Fibroblast of upper back skin (primary cell): ENCODE results near the gene HELZ2.

Source experiments
- DNase-seq: peaks from one replicate; pipeline ENCODE4 v3.0.0-alpha.2; 2013

HELZ2 gene

DNA sequence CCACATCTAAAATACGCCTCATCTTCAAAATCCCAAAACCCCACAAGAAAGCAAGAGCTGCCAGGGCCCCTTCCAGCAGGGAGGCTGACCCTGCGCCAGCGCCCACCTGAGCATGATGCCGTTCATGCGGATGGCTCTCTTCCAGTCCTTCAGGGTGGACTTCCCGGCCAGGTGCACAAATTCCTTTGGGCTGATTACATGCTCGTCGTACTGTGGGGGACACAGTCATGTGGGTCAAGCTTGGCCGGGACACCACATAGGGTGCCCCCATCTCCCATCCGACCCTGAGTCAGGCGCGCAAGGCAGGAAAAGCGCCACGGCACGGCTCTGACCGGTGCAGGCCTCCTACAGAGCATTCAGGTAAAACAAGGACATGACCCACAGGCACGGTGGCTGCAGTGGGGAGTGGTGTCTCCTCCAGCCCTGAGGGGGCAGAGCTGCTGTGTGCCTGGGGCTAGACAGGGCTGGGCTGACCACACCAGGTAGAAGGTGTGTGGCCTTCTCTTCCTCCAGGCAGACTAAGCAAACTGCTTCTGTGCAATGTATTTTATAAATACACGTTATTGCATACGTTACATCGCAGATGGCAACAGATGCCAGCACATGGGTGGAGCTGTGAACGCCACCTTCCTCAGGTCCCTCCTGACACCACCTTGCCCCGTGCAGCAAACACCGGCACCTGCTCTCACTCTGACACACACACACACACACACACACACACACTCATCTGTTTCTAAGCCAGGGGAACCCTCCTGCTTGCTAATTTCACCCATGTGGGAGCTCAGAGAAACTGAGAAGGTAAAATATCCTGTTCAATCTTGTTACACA is 23.8 kb upstream of the HELZ2 start:
- DNase-seq: no peak

DNA sequence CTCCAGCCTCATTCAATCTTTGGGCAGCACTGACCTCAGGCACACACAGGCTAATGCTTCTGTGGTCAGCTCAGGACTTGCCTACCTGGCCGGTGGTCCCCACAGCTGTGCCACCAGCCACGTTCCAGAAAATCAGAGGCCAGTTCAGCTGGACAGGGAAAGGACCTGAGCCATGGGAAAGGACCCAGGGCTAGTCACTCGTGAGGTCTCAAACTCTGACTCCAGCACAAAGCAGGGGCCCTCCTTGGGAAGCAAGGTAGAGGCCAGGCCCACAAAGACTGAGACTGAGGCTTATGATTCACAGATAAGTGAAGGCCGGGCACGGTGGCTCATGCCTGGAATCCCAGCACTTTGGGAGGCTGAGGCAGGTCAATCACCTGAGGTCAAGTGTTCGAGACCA is 22.4 kb upstream of the HELZ2 start:
- no peak for DNase-seq

DNA sequence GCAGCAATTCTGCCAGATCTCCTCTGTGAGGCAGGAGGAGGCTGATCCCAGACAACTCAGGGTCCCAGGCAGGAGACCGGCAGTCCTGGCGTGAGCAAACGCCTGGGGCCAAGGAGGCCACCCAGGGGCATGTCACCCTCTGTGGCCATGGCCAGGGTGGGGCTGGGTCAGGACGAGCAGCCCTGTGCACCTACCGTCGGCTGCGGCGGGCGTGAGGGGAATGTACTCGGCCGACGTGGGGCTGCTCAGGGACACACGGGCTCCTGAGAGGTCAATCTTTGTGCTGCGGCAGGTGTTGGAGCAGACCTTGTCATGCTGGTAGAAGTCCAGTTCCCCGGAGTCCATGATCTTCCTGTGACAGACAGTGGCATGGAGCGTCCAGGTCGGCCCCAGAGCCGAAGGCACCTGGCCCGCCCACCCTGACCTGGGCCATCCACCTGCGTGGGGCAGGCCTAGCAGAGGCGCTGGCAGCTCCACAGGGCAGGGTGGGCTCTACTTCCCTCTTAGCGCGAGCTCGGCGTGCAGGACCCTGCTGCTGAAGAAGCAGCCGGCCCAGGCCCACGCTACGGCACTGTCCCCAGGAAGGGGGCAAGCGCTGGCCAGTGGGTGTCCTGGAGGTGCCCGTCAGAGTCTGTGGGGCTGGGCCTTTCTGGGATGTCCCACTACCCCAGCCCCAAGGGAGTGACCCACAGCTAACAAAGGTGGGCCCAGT is 21.5 kb upstream of the HELZ2 start:
- DNase-seq: no peak

DNA sequence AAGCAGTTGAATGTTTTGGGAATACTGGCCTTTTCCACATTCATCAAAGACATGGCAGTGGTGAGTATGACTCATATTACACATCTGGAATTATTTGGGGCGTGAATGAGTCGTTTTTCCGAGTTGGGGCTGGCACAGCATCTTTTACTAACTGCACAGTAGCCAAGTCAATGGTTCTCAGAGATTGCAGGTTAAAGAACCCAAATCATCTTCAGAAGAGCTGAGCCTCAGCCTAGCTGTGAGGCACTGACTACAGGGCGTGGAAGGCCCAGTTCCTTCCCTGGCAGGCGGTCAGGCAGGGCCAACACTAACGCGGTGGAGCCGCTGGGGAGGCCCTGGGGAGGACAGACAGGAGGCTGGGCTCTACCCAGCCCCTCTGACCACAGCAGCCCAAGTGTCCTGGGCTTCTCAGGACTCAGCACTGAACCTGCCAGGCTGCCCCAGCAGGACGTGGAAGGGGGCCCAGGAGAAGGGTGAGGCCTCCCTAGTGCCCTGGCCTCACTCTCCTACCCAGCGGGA is 20.1 kb upstream of the HELZ2 start:
- DNase-seq: peak; percentile 69

DNA sequence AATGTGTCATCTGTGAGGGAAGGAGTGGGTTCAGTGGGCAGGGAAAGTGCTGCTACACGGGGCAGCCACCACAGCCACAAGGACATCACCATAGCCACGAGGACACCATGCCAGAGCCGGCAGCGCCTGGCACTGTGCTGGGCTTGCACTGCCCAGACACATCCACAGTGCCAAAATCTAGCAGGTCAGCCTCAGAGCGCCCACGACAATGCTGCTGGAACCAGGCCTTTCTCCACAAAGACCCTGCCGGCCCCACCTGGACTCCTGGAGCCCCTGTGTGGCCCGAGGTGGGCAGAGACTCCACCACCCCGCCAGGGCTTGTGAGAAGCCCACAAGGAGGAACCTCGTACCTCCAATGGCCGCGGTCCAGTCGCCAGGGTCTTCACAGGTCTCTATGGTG is 18.6 kb upstream of the HELZ2 start:
- DNase-seq: no peak

DNA sequence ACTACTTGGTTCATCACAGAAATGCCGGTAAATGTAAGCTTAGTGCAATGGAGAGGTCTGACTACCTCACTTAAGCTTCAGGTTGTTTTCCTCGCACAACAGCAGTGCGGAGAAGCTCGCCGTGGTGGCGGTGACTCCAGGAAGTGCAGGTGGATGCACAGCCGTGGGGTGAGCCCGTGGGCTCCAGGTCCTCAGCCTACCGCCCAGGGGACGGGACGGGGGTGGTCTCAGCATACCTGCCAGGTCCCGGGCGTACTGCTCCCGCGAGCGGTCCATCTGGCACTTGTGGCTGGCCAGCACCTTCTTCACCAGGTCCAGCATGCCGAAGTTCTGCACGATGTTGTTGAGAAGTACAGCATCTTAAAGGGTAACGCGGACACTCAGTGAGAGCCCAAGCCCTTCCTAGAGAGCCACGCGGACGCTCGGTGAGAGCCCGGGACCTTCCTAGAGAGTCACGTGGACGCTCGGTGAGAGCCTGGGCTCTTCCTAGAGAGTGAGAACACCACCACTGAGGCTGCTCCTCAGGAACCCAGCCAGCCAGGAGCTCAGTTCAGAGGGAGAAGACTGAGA is 17.8 kb upstream of the HELZ2 start:
- DNase-seq: no peak

DNA sequence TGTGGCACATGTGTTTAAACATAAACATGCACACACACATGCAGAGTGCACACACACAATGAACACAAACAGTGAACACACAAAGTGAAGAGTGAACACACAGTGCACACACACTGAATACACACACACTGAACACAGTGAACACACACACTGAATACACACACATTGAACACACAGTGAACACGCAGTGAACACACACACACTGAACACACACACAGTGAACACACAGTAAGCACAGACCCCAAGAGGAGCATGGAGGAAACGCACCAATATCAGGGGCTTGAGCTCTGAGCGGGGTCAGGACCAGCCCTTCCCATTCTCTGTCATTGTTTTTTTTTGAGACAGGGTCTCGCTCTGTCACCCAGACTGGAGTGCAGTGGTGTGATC is 17.1 kb upstream of the HELZ2 start:
- DNase-seq: no peak

DNA sequence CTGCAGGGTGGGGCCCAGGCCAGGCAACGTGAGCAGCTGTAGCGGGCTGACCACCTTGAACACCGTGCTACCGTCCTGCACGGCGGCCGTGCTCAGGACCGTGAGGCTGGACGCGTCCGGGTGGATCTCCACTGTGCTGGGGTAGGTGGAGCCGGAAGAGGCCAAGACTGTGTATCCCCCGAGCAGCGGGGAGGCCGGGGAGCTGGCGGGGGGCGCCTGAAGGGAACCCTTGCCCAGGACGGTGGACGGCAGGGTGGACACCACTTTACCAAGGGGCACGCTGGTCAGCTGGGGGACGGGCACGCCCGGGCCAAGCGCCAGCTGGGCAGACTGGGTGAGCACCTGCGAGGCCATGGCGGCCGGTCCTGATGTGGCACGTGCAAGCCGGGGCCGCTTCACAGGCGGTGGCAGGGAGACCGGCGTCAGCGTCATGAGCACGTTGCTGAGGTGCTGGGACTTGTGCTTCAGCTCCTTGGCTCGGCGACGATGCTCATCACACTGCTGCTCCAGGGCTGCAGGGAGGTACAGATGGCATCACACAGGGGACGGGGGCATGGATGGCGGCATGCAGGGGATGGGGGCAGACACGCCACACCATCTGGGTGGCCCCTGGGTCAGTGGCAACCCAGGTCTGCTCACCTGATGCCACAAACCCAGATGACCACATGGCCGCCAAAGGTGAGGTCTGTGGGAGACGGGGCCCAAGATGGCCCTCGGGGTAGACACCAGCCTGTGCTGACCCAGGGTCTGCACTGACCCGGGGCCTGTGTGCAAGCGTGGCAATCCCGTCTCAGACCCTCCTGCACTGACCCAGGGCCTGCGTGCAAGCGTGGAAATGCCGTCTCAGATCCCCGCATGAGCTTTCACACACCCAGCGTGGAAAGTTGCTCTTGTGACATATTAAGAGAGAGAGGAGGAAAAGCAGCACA is 16.4 kb upstream of the HELZ2 start:
- no peak for DNase-seq

DNA sequence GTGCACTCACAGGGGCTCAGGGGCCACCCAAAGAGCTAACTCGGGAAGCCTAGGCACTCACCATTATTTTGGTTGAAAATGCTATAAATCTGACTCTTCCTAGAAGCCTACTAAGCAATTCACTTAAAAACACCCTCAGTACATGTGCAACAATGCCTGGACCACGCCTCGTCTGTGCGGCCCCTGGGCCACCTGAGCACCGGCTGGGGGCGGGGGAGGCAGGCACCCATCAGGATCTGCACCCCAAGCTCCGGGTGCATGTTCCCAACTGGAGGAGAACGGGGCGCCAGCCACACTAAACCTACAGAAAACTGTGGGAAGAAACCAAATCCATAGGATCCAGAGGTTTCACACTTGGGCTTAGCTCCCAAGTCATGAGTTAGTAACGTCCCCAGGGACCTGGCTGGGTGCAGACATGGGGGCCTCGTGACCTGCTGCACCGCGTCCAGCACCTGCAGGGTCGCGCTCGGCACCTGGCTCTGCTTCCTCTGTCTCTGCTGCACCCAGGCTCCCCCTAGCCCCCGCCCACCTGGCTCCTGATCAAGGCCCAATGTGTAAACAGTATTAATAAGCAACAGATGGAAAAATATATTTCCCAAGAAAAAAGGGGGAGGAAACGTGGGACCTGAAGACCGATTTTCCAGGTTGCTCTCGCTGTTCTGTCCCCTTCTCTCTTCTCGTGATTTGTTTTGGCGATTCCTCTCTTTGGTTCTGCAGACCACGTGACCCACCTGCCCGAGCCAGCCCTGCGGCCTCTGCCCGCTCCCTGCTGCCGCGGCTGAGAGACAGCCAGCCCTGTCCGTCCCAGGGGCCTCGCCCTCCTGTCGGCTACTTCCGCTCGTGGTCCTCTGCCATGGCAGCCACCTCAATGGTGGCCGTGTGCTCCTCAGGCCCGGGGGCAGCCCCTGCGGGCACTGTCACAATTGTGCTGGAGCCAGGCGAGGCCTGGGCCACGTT is 15.5 kb upstream of the HELZ2 start:
- DNase-seq: no peak

DNA sequence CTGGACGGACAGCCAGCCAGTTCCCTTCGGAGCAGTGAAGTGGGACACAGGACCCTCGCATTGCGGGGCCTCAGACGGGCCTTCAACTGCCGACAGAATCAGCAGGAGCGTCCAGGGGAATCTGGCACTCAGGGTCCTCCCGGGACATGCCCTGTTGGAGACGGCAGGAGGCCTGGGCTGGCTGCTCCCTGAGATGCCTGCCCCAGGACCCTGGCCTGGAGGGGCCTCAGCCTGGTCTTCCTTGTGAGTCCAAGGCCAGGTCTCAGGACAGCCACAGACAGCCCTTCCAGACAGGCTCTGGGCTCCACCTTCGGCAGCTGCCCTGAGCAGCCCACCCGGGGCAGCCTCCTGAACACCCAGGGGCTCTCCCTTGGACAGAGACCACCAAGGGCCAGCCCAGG is 14.6 kb upstream of the HELZ2 start:
- no peak for DNase-seq

DNA sequence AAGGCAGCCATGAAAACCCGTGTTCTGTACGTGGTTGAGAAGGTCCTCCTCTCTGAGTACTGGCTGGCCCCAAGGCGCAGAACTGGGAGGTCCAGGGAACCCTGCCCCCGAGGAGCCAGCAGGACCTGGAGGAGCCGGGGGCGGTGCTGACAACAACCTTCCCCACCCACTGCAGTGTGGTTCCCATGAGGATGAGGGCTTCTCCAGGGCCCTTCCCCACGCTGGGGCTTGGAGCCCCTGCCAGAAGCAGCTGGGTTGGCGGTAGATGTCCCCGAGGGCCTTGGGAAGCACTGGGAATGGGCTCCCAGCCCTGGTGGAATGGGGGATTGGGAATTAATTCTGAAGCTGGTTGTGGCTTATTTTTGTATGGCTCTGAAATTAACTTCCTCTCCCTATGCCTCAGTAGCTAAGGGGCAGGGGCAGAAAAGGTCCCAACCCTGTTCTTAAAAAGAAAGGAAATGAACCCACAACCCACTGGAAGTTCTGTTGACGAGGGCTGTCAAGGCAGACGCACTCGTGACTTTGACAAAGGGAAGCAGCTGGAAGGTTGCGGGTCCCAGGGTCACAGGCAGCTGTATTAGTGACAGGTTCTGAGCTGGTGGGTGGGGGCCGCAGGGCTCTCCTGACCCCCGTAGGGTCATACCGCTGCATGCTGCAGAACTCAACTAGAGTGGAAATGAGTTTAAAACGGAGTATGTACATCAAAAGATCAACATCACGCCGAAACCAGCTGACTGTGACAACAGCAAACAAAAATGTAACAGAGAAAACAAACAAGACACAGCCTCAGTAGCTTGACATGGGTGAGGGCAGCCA is 13.9 kb upstream of the HELZ2 start:
- no peak for DNase-seq

DNA sequence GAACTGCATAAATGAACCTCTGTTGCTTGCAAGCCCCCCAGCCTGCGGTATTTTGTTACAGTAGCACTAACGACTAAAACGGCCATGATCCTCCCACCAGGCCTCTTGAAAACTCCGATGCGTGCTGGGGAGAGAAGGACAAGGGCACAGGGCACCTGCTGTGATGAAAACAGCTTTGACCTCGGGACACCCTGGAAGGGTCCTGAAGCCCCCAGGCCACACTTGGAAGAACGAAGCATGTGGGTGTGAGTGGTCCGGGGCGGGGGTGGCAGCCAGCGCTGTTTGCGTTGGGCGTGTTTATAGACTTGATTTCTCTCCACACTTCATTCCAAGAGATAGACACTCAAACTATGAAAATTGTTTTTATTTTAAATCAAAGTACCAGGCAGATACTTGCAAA is 13.2 kb upstream of the HELZ2 start:
- no peak for DNase-seq

DNA sequence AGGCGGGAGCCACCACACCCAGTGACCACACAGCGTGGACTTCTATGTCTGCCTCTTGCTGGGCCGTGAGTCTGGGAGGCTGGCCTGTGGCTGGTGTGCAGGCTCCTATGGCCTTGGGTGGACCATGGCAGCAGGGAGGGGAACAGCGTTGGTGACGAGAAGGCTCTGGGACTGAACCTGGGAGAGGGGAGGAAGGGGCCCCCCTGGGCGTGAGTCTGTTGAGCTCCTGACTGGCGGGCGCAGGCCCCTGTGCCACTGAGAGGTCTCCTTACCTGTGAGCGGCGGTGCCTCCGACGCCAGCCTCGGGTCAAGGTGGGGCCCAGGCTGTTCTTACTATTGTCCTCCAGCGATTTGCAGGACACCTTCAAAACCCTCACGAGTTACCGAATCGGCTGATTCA is 12.8 kb upstream of the HELZ2 start:
- DNase-seq: no peak

DNA sequence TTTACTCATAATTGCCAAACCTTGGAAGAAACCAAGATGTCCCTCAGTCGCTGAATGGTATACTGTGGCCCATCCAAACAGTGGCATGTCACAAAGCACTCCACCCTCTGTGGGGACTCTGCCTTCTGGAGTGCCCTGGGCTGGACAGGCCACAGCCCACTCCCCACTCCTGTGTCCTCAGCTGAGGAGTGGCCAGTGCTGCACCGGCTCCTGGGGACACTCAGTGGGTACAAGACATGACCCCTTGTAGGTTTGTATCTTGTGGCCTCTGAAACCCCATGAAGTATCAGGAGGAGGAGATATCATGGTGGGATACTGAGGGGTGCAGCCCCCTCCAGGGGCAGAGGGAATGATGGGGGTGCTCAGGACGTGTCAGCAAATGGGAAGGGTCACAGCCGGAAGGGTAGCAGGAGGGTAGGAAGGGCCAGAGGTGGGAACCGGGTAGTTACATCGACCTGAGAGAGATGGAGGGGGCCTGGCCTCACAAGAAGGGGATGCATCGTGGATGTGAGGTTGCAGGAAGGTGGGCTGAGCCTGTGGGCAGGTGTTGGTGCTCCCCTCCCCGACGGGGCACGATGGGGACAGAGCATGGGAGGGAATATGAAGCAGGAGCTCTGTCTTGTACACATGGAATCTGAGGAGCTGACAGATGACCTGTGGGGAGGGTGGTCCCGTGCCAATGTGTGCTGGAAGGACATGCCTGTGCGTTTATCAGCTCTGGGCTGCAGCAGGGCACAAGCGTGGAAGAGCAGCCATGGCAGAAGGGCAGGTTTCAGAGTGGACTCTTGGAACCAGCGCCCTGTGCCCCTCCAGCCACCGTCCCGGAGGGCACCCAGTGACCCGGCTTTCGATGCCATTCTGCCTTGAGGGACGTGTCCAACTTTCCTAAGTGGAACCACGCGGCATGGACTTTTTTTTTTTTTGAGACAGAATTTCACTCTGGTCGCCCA is 11.9 kb upstream of the HELZ2 start:
- no peak for DNase-seq

DNA sequence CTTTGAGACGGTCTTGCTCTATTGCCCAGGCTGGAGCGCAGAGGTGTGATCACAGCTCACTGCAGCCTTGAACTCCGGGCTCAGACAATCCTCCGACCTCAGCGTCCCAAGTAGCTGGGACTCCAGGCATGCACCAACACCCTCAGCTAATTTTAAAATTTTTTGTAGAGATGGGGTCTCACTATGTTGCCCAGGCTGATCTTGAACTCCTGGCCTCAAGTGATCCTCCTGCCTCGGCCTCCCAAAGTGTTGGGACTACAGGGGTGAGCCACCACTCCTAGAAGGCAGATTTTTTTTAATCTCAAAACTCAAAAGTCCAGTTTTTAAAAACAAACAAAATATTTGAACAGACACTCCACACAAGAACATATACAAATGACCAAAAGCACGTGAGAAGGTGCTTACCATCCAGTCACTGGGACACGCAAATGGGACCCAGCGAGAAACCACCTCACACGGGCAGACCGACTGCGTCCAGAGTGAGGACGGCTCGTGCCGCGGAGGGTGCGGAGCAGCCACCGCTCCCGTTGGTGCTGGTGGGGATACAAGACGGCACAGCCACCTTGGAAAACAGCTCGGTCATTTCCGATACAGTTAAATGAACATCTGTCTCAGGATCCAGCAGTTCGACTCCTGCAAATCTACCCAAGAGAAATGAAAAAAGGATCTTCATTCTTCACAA is 8.5 kb upstream of the HELZ2 start:
- DNase-seq: no peak

DNA sequence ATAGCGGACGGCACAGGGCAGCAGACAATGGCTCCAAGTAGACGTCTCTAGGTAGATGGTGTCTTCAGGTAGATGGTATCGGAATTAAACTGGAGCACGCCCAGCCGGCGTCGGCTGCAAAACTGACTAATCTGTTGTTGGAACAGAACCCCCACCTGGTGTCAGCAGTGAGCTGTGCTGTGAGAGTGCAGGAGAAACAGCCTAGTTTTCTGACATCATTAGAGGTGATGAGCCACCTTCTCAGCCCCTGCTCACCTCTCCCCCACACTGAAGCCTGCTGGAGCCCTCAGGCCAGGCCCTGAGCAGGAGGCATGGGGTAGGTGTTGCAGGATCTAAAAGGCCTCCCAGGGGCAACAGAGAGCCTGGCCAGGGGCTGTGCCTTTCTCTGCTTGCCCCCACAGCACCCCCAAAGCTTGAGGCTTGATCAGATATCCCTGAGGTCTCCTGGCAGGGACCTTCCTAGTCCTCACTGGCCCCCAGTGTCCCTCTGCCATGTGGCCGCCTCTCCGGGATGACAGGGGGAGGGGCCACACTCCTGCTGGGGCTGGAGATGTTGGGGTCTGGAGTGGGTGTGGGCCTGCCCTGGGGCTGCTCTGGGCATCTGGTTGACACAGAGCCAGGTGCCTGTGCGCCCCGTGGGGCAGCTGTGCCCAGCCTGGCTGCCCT is 6.9 kb upstream of the HELZ2 start:
- peak; percentile 52 for DNase-seq

DNA sequence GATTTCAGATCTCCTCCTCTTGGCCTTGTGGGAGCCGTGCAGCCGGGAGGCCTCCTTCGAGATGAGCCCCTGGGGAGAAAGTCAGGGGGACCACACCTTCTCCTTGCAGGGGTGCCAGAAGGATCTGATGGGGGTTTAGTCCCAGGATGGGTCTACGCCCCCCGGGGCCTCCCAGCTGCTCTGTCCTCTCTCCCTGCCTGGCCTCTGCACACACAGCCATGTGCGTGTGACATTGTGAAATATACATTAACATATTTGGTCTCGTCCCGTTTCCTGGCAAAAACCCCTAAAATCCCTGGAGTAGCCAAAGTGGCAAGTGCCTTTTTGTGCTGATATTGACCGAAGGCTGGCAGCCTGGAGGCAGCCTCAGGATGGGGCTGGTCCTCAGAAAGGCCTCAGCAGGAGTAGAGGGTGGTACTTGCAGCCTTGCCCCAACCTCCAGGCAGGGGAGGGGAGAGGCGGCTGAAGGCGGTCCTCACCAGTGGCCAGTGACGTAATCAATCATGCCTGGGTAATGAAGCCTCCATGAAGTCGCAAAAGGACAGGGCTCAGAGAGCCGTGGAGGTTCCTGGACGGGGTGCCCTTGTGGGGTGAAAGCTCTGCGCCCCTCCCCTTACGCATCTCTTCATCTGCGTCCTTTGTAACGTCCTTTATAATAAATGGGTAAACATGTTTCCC is 5.1 kb upstream of the HELZ2 start:
- no peak for DNase-seq
